T-helper 2 cell treated with Interferon-gamma antibody and Interleukin-4, amounts not matched to agents 100 ng/mL and 5 ng/mL, for 36 hours (primary cell): ENCODE data around the gene DBET. TPM values are rescaled to one million over a fixed set of nuclear protein-coding genes. Genes with fewer than 3 reads are reported as not detected.
"Not testable (repeated sequence)": the region's sequence is repeated elsewhere in the genome, so short reads cannot be mapped to it uniquely, and the experiment has no call there.

ENCODE experiments used
- intact Hi-C: fragments of 100-400 bp; cut with micrococcal nuclease; formaldehyde crosslinking; loops from one replicate; pipeline ENCODE4 v1.15.1; 2023
- total RNA-seq: library from RNA; stranded (reverse); gene quantifications from 2 replicates; pipeline ENCODE4 v1.2.3, GENCODE V29; 2022

Gene DBET
- total RNA-seq, 1 donor from 2014 or later: not detected

DNA sequence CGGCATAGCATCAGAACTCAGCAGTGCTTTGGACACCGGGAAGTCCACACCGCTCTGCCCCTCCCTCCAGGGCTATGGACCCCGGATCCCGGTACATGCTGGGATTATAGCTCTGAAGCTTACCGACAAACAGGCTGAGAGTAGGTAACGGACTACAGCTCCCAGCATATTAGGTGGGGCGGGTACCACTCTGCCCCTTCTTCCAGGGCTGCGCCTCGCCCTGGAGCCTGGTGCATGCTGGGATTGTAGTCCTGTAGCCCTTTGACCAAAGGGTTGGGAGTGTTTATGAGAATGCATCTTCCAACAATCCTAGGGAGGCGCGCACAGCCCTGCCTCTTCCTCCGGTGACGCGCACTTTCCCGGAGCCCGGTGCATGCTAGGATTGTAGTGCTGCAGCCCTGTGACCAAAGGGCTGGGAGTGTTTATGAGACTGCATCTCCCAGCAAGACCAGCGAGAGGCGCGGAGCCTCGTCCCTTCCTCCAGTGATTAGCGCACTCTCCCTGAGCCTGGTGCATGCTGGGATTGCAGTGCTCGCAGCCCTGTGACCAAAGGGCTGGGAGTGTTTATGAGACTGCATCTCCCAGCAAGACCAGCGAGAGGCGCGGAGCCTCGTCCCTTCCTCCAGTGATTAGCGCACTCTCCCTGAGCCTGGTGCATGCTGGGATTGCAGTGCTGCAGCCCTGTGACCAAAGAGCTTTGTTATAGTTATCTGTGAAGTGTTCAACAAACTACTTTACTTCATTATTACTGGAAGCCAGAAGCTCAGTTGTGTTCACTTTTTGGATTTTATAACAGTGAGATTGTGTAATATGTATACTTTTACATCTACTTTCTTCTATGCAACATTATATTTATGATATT lies 14.7 kb upstream of the DBET start:
- intact Hi-C loops: not testable (repeated sequence)

- intact Hi-C loops: not testable (repeated sequence)
These were observed 5.3 kb upstream of the DBET start for GRCh38 chr4:190058997-190059396.

DNA sequence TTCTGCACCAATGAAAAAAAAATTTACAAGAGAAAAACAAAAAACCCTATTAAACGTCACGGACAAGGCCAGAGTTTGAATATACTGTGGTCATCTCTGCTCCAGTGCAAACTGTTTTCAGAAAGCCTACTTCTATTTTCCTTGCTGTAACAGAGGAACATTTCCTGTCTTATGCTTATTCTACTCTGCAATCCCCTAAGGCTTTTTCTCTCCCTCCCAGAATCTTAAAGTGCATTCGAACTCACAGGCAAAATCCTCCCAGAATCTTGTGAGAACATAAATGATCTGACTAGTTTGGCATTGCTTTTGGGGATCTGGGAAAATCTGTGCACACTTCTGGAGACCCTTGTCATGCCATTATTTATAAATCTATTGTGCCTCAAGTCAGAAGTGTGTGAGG lies 503 bp downstream of the DBET start:
- intact Hi-C loops: not testable (repeated sequence)

DNA sequence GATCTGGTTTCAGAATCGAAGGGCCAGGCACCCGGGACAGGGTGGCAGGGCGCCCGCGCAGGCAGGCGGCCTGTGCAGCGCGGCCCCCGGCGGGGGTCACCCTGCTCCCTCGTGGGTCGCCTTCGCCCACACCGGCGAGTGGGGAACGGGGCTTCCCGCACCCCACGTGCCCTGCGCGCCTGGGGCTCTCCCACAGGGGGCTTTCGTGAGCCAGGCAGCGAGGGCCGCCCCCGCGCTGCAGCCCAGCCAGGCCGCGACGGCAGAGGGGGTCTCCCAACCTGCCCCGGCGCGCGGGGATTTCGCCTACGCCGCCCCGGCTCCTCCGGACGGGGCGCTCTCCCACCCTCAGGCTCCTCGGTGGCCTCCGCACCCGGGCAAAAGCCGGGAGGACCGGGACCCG lies 4.0 kb downstream of the DBET start:
- intact Hi-C loops: not testable (repeated sequence)

GRCh38 chr4:190093052-190093451 lies 28.8 kb downstream of the DBET start:
- intact Hi-C loops: not testable (repeated sequence)

DNA sequence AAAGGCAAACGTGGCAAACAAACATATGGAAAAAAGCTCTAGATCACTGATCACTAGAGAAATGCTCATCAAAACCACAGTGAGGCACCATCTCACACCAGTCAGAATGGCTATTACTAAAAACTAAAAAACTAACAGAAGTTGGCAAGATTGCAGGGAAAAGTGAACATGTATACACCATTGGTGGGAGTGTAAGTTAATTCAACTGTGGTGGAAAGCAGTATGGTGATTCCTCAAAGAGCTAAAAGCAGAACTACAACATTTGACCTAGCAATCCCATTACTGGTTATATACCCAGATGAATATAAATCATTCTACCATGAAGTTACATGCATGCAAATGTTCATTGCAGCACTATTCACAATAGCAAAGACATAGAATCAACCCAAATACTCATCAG lies 29.7 kb downstream of the DBET start:
- intact Hi-C loops: not testable (repeated sequence)

DNA sequence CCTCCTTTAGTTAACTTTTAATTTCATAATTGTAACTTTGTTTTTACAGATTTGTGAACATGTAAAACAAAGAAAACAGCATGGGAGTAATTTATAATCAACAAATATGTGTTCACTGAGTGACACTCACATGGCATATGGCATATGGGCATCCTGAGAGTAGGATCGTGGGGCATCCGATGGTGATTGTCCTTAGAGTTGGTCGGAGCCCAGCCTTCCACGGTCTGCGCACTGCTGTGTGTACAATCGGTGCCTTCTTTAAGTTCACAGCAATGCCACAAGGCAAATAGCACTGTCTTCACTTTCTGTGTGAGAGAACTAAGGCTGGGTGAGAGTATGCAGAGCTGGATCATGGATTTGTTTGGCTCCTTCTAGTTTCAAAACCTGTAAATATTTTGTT lies 31.0 kb downstream of the DBET start:
- intact Hi-C loops: not testable (repeated sequence)

DNA sequence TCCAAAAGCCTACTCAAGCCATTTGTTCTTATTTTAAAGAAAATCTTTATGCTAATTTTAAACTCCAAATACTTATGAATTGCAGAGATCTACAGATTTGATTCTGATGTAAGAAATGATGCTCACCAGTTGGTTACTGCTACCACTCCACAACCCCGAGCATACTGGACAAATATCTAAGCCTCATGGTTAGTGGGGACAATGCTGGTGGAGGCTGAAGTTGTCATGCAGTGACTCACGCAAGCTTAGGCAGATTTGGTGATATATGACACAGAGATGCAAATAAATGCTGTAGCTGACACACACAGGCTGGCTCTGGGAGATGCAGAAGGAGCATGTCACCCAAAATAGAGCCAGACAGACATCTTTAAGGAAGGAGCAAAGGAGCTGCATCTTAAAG lies 35.3 kb downstream of the DBET start:
- intact Hi-C loops: not testable (repeated sequence)

- intact Hi-C loops: not testable (repeated sequence)
These were observed 37.2 kb downstream of the DBET start for GRCh38 chr4:190101525-190101924.

GRCh38 chr4:190106191-190106590 lies 41.9 kb downstream of the DBET start:
- intact Hi-C loops: not testable (repeated sequence)

GRCh38 chr4:190106611-190107480 lies 42.5 kb downstream of the DBET start:
- intact Hi-C loops: not testable (repeated sequence)

DNA sequence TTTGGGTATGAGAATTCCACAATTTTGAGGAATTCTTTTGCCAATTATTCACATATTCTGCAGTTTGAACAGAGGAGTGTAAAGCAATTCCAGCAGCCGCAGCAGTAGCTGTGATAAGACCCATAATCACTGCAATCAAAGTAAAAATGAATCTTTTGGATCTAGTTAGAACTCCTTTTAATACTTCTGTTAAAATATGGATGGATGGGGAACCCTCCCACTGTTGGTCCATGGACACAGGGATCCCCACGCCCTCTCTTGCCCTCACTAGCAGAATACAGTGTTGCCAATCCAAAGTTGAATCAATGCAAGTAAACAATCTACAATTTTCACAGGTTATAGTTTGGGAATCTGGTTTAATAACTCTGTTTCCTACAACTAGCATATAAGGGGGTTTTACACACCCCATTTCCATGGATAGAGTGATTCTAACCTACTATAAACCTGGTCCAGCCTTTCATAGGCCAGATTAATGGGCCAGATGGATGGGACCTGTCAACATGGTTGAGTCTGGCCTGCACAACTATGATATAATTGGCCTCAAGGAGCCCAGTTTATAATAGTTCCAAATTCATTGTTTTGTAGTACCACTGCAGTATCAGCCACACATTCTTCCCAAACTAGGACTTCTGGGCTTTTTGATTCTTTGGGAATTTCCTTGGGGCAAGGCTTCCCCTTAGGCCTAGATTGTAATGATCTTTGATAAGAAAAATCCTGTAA lies 43.6 kb downstream of the DBET start:
- intact Hi-C loops: not testable (repeated sequence)

DNA sequence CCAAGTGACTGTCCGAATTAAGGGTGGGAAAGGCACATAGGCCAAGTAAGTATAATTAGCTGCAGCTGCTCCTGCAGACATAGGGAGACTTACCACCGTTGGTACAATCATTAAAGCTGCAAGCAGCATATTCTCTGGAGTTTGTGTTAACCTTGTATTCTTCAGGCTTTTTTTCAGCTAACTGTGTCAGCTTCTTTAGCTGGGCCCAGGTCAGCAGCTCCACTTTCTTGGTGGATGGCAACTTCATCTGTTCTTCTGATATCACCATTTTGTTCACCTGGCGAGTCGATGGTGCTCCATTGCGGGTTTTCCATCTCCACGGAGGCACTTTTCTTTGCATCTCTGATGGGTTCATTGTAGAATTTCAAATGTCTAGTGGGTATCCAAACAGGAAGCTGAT lies 44.5 kb downstream of the DBET start:
- intact Hi-C loops: not testable (repeated sequence)

DNA sequence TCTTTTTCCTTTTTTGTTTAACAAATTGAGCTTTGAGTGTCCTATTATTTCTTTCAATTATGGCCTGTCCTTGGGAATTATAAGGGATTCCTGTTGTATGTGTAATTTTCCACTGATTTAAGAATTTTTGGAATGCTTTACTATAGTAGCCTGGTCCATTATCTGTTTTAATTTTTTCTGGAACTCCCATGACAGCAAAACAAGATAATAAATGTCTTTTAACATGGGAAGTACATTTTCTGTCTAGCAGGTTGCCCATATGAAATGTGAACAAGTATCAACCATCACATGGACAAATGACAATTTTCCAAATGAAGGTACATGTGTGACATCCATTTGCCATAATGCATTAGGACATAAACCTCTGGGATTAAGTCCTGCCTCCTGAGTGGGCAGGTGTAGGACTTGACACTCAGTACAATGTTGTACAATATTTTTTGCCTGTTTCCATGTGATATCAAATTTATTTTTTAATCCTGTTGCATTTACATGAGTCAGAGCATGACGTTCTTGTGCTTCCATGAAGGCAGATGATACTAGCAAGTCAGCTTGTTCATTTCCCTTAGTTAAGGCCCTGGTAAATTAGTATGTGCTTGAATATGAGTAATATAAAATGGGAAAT lies 45.2 kb downstream of the DBET start:
- intact Hi-C loops: not testable (repeated sequence)

DNA sequence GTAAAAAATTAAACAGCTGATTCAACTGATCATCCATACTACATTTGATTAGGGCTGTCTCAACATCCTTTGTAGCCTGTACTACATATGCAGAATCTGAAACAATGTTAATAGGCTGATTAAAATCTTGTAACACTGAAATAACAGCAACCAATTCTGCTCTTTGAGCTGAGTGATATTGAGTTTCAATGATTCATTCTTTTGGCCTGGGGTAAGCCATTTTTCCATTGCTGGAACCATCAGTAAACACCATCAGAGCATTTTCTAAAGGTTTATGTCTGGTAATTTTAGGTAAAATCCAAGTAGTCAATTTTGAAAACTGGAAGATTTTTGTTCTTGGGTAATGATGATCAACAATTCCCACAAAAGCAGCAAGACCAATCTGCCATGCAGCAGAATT lies 45.7 kb downstream of the DBET start:
- intact Hi-C loops: not testable (repeated sequence)

DNA sequence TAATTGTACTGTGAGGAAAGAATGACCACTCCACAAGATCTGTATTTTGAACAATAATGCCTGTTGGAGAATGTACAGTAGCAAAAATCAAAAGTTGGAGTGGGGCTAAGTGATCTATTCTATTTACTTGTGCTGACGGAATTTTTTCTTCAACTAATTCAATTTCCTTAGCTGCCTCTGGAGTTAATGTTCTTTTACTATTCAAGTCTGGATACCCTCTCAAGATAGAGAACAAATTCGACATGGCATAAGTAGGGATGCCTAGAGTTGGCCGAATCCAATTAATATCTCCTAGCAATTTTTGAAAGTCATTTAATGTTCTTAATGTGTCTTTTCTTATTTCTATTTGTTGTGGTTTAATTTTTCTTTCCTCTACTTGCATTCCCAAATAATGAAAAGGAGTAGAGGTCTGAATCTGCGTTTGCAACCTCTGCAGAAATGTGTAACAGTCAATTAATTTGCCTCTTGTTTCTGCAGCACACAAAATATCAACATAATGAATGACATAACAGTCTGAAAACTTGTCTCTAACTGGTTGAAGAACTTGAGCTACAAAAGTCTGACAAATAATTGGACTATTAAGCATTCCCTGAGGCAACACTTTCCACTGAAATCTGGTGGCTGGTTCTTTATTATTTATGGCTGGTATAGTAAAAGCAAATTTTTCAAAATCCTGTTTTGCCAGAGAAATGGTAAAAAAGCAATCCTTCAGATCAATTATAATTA lies 46.4 kb downstream of the DBET start:
- intact Hi-C loops: not testable (repeated sequence)

DNA sequence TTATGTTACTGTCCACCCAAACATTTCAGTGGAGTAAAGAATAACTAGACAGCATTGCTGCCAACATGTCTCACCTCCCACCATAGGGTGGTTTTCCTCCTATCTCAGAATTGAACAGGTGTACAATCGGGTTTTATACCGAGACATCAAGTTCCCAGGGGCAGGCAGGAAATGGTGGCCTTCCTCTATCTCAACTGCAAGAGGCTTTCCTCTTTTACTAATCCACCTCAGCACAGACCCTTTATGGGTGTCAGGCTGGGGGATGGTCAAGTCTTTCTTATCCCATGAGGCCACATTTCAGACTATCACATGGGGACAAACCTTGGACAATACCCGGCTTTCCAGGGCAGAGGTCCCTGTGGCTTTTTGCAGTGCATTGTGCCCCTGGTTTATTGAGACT lies 48.6 kb downstream of the DBET start:
- intact Hi-C loops: not testable (repeated sequence)

DNA sequence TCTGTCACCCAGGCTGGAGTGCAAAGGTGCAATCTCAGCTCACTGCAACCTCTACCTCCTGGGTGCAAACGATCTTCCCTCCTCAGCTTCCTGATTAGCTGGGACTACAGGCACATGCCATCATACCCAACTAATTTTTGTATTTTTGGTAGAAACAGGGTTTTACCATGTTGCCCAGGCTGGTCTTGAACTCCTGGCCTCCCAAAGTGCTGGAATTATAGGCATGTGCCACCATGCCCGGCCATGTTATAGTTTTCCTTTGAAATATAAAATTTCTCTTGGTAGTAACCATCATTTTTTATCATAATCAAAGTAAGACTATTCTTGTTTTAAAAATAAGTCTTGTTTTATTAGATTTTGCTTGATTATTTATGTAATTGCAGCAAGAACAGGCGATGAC lies 50.7 kb downstream of the DBET start:
- intact Hi-C loops: not testable (repeated sequence)
